ENCODE data around the gene EHMT1. TPM values are rescaled to one million over a fixed set of nuclear protein-coding genes. Genes with fewer than 3 reads are reported as not detected.

The EHMT1 gene
- 216 and 231 TPM in 2 replicates for total RNA-seq (2013; cell fraction: nucleolus; rRNA removed)
- total RNA-seq (2014; rRNA removed) (85.3 and 88.4 TPM in 2 replicates), total RNA-seq (2014; rRNA removed; fragmentation: Illumina TruSeq; extraction: Trizol) (38.1 and 44.4 TPM in 2 replicates), total RNA-seq (2021) (97.3 and 100 TPM in 2 replicates), polyA plus RNA-seq (2011; rRNA removed) (28.6 and 42.2 TPM in 2 replicates), polyA plus RNA-seq (2014; fragmentation: Illumina TruSeq; extraction: Trizol) (25.6 and 37.5 TPM in 2 replicates), polyA plus RNA-seq (2014; fragmentation: Nextera tagmentation; extraction: Ambion mirVana) (1 to 10 TPM; 2.9 to 4.6 TPM), polyA plus RNA-seq (2014; rRNA removed) (64.6 and 79.3 TPM in 2 replicates), polyA plus RNA-seq (2016; fragmentation: Nextera tagmentation; extraction: Ambion mirVana) (10 to 100 TPM; 51.9 to 56.0 TPM), polyA minus RNA-seq (2011; rRNA and poly(A)+ RNA removed) (91.4 and 132 TPM in 2 replicates), Bru-seq, nascent RNA (percentile 86 among the genes with signal in this experiment), BruChase-seq, experiment 1, labeled RNA remaining after a 6-hour chase (percentile 93 among the genes with signal in this experiment), BruChase-seq, experiment 2, labeled RNA remaining after a 2-hour chase (percentile 91 among the genes with signal in this experiment)
- 24.3 TPM for polyA plus RNA-seq (2011; ENCODE audit: low read depth)
- polyA plus RNA-seq (2011; cell fraction: cytosol; rRNA removed), result 49.1 and 60.5 TPM in 2 replicates
- polyA plus RNA-seq (2011; cell fraction: nucleus; rRNA removed), result 128 and 198 TPM in 2 replicates
- polyA plus RNA-seq (2012), result 67.8 and 67.9 TPM in 2 replicates
- polyA minus RNA-seq (2011; cell fraction: cytosol; rRNA and poly(A)+ RNA removed), result 45.1 and 45.4 TPM in 2 replicates
- polyA minus RNA-seq (2011; cell fraction: nucleus; rRNA and poly(A)+ RNA removed), result 50.1 and 84.0 TPM in 2 replicates
- long read RNA-seq, experiment 1, full-length matches to known transcripts, result 3 of 27 reads
- long read RNA-seq, experiment 1, partial matches to known transcripts, result 11 of 27 reads
- long read RNA-seq, experiment 1, other reads (novel, unspliced or antisense), result 13 of 27 reads
- long read RNA-seq, experiment 2, partial matches to known transcripts, result 21 of 53 reads
- long read RNA-seq, experiment 2, other reads (novel, unspliced or antisense), result 32 of 53 reads

DNA sequence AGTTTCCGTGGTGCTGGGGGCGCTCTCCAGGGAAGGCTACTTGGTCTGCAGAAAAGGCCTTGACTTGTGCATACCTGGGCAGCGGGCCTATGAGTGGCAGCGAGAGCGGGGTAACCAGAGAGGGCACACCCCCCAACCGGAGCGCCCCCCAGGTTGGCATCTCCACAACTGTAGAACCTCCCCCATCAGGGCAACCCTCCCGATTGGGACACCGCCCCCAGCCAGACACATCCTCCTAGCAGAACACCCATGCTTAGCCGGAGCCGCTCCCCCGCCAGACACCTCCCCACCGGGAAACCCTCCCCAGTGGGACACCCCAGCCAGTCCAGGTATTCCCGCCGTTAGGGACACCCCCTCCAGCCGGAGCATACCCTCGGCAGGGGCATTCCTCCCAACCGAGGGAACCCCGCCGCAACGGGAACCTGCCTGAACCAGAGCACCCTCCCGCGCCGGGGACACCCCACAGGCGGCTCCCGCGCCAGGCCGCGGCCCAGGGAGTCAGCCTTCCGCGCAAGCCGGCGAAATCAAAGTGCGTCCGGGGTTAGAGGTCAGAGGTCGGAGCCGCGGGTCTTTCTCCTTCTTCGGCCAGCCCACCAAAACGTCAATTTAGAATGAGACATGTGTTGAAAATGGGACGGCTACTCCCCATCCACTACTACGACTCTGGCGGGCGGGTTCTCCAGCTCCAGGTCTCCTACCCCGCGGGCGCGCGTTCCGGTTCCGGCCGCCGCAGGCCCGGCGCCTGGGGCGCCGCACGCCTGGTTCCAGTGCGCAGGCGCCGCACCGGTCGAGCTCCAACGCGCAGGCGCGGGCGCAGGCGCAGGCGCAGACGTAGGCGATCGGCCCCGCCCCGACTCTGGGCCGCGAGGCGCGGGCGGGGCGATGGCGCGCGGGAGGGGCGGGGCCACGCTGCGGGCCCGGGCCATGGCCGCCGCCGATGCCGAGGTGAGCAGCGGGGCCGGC is at the start of gene EHMT1:
EHMT1 (plus strand) TSS at position 901 of the 963 bp plus-strand sequence; CDS start at position 925, 24 bp downstream.
- ChIA-PET RAD21 (ENCODE audit: unreplicated experiment) (interaction anchor here (0.6 to 1.2 kb wide), 5 partner anchors 10 to 28 kb away, joined by 3 read pairs; partner anchors contain the start of genes ARRDC1 and ZMYND19), SMC1A (ENCODE audit: uncharacterized antibody, unreplicated experiment) (interaction anchor here (1.0 to 1.1 kb wide), 2 partner anchors 10 to 139 kb away, joined by 3 to 5 read pairs; no protein-coding TSS in a partner anchor), CTCF (interaction anchor here (0.6 to 1.6 kb wide), 3 partner anchors 10 to 14 kb away, joined by 3 to 4 read pairs (median 3); no protein-coding TSS in a partner anchor), POLR2A (interaction anchor here (0.6 to 1.6 kb wide), 4 partner anchors 10 to 123 kb away, joined by 3 to 10 read pairs (median 3); partner anchors contain the start of gene ARRDC1)
- H3K79me2 ChIP-seq (ENCODE audit: control insufficient read depth, insufficient read depth, low read length), result peaks cover 55% of the 10 kb centered on the region
- peaks cover 2 to 5% of the 10 kb centered on the region in 2 experiments; a peak in 3 of 4 replicates for H3K36me3 ChIP-seq (ENCODE audit: control insufficient read depth in 2 of 2, insufficient read depth in 2 of 2, low read length in 1 of 2)
- peak within 1 kb of the TSS; percentile 96 for H3K27ac ChIP-seq (ENCODE audit: control insufficient read depth, insufficient read depth)
- H4K20me1 ChIP-seq (ENCODE audit: control insufficient read depth, insufficient read depth), result no peaks in the 10 kb centered on the region
- FAIRE-seq, result no peak
- intact Hi-C loops (cut with micrococcal nuclease; ENCODE audit: unreplicated experiment) (loop anchor here (2.0 kb wide), 1 partner anchor 40 kb away; the partner anchor contains the start of gene DPH7), in situ Hi-C loops (cut with MboI) (no loop called here)
- peak within 1 kb of the TSS; percentile 95 for H3K4me3 ChIP-seq
- WGBS (ENCODE audit: insufficient coverage, insufficient replicate concordance, low lambda C conversion rate, missing lambda C conversion rate), result under 1% methylated on average over 73 of the region's 94 CpGs
- H3K4me1 ChIP-seq (ENCODE audit: control insufficient read depth, insufficient read depth, low read length), result peaks cover 12% of the 10 kb centered on the region
- no peaks in the 10 kb centered on the region for H3K27me3 ChIP-seq (replicated peaks in 1 of 2; ENCODE audit: control insufficient read depth in 2 of 2, insufficient read depth in 2 of 2, low read length in 1 of 2)
- DNase-seq (ENCODE audit: low read depth, low spot score), result peak; percentile 32
- peak within 1 kb of the TSS; percentile 96 for H3K9ac ChIP-seq (ENCODE audit: control insufficient read depth, insufficient read depth, low read length)
- H3K4me2 ChIP-seq (ENCODE audit: control insufficient read depth, insufficient read depth), result peak within 1 kb of the TSS; percentile 92
- peak within 1 kb of the TSS; percentile 94 for H2AFZ ChIP-seq (ENCODE audit: control insufficient read depth, low read depth, low read length)
- BruUV-seq (replicated peaks), result TSS peak; percentile 87
- no peaks in the 10 kb centered on the region for H3K9me3 ChIP-seq (replicated peaks; ENCODE audit: control insufficient read depth, insufficient read depth, low read length)
- ATAC-seq, result peak; percentile 80
- TF ChIP-seq YY1 (IDR thresholded peaks at IDR 0.05; ENCODE audit: low read depth, low read length), result peak; percentile 89; the same call in 1 of the 2 replicates
- no peak for TF ChIP-seq EP300 (IDR thresholded peaks at IDR 0.05; ENCODE audit: borderline replicate concordance in 1 of 2, control insufficient read depth in 1 of 2, low read depth in 2 of 2, low read length in 2 of 2)
- peak; percentile 94 for TF ChIP-seq TBL1XR1 (IDR thresholded peaks at IDR 0.05; ENCODE audit: low read depth, low read length)
- TF ChIP-seq DPF2 (IDR thresholded peaks at IDR 0.05), result peak; percentile 29; the same call in 1 of the 2 replicates
- TF ChIP-seq, protein P1, sequence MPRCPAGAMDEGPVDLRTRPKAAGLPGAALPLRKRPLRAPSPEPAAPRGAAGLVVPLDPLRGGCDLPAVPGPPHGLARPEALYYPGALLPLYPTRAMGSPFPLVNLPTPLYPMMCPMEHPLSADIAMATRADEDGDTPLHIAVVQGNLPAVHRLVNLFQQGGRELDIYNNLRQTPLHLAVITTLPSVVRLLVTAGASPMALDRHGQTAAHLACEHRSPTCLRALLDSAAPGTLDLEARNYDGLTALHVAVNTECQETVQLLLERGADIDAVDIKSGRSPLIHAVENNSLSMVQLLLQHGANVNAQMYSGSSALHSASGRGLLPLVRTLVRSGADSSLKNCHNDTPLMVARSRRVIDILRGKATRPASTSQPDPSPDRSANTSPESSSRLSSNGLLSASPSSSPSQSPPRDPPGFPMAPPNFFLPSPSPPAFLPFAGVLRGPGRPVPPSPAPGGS (IDR thresholded peaks at IDR 0.05; ENCODE audit: borderline replicate concordance, insufficient read depth, low read depth, low read length, poor library complexity, severe bottlenecking), result peak; percentile 82
- peak; percentile 99 for TF ChIP-seq NR2F1 (conservative IDR thresholded peaks at IDR 0.05)
- peak; percentile 89 for TF ChIP-seq NR2C2 (IDR thresholded peaks at IDR 0.05; ENCODE audit: borderline replicate concordance, control insufficient read depth, insufficient read length, low read depth)
- TF ChIP-seq CHD1 (IDR thresholded peaks at IDR 0.05; ENCODE audit: low read depth, low read length), result no peak
- peak in 1 of 2 experiments; percentile 83; a peak in 3 of 4 replicates for TF ChIP-seq BHLHE40 (IDR thresholded peaks at IDR 0.05; ENCODE audit: borderline replicate concordance in 1 of 2, low read depth in 2 of 2, low read length in 1 of 2)
- TF ChIP-seq, protein P2, sequence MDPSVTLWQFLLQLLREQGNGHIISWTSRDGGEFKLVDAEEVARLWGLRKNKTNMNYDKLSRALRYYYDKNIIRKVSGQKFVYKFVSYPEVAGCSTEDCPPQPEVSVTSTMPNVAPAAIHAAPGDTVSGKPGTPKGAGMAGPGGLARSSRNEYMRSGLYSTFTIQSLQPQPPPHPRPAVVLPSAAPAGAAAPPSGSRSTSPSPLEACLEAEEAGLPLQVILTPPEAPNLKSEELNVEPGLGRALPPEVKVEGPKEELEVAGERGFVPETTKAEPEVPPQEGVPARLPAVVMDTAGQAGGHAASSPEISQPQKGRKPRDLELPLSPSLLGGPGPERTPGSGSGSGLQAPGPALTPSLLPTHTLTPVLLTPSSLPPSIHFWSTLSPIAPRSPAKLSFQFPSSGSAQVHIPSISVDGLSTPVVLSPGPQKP (IDR thresholded peaks at IDR 0.05; ENCODE audit: low read depth, low read length), result peak; percentile 65; the same call in 1 of the 2 replicates
- TF ChIP-seq IKZF2 (IDR thresholded peaks at IDR 0.05), result peak in 1 of 2 experiments; percentile 15; a peak in 1 of 4 replicates
- peak; percentile 83; the same call in 1 of the 2 replicates for TF ChIP-seq STAT1 (conservative IDR thresholded peaks at IDR 0.05)
- TF ChIP-seq IKZF1 (conservative IDR thresholded peaks at IDR 0.05), result peak; percentile 100

All from GM12878 (cell line).